ENCODE data around the gene TSC2.

Gene TSC2

DNA sequence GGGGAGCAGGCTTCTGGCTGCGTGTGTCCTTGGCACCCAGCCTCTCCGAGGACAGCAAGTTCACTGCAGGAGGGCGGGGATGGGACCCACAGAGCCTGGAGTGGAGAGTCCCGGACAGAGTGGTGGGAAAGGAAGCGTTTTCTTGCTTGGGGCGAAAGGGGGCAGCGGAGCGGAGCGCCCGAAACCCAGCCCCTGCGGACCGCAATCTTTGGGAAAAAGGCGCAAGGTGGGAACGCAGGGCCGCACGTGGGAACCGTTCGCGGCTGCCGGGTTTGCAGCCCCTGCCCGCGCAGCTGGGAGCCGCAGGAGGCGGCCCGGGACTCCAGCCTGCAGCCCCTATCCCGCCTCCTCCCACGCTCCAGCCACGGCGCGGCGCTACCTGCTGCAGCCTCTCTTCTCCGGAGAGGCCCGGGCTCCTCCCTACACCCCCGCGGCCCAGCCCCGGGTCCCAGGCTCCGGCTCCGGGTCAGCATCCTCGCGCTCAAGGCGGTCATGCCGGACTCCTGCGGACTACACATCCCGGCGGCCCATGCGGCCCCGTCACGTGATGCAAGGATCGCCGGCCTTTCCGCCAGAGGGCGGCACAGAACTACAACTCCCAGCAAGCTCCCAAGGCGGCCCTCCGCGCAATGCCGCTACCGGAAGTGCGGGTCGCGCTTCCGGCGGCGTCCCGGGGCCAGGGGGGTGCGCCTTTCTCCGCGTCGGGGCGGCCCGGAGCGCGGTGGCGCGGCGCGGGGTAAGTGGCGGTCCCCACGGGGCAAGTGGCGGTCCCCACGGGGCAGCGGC is at the start of gene TSC2, which contains the start of gene NTHL1:
TSC2 (plus strand) TSS at position 656 of the 786 bp plus-strand sequence. CDS start 631 bp downstream, outside the sequence.
NTHL1 (minus strand) TSS at position 505 of the 786 bp plus-strand sequence; CDS start at position 494, 11 bp downstream.
- DNase-seq: peak; percentile 97

DNA sequence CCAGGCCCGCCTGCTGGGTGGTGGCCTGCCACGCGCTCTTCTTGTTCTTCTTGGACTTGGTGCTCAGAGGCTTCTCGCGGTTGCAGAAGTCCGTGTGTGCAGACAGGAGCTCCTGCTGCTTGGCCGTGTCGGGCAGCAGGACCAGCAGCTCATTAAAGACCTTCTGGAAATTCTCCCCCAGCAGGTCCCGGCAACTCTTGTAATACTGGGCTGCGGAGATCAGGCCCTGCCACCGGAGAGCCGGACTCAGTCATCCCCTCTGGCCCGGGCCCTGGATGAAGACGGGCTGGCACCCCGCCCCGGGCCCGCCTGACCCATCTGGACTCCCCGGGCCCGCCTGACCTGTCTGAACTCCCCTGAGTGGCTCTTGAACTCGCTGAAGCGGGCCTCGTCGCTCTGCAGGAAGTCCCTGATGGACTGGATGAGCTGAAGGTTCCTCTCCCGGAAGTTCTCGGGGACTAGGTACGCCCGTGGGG is 49.4 kb upstream of the TSC2 start:
- no peak for DNase-seq

DNA sequence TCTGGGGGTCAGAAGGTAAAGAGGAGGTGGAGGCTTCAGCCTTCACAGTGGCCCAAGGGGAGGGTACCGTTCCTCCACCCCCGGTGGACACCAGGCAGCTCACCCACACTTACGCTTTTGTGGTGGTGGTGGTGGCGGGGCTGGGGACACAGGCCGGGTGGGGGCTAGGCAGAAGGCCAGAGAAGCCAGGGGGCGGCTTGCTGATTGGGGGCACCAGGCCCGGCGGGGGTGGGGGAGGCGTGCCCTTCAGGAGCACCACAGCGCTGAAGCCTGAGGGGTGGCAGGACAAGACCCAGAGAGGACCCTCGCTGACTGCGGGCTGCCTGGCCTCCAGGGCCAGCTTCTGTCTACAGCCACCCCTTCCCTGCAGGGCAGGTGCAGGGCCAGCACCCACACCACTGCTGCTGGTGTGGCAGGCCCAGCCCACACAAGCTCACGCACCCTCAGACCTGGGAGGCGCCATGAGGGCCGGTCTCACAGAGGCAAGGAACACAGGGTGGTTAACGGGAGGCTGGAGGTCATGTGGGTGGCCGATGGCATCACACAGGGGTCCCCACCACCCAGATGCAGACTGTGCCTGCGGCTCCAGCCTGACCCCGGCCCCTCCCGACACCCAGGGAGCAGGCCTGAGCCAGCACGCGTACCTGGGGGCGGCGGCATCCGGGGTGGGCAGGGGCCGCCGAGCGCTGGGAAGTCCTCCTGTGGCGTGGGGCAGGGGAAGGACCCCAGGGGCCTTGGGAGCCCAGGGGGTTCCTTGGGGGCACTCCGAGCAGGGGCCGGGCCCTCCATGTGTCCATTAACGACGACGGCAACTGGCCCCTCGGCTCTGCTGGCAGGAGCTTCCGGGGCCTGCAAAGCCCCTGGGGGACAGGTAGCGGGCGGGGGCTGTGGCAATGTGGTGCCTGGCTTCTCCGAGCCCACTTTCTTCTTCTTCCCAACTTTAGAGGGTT is 48.7 kb upstream of the TSC2 start:
- DNase-seq: no peak

DNA sequence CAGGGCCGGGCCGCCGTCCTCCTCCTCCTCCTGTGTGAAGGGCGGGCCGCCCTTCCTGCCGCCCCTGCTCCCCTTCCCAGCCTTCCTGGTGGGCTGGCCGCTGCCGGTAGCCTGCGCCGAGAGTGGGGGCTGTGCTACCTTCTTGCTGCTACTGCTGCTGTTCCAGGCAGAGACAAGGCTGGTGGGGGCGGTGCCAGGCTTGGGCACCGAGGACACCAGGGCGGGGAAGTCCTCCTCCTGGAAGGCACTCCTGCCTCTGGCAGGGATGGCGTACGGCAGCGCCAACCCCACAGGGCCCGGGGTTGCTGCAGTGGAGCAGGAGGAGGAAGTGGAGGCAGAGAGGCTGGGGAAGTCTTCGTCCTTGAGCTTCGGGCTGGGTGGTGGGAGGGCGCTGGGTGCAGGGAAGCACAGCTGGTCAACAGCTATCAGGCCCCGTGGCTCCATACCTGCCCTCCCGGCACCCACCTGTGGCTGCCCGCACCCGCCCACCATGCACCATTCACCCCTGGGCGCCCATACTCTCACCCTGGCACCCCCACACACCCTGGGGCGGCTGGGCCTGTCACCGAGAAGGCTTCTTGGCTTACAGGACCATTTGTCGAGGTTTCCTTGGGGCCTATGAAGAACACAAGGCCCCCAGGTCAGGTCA is 47.8 kb upstream of the TSC2 start:
- DNase-seq: no peak

DNA sequence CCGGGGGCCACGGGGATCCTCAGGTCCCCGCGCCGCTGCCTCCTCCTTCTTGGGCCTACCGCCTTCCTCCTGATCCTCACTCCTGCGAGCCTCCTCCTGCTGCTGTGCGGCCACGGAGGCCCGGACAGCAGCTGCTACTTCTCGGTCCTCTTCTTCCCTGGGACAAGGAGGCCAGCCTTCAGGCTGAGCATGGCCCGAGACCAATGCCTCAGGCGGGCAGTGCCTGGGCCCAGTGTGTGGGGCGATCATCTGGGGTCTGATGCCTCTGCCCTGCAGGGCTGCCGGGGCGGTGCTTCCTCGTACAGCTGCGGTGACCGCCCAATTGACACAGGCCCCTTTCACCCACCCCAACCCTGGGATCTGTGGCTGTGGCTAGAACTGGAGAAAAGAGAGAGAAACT is 46.8 kb upstream of the TSC2 start:
- no peak for DNase-seq

DNA sequence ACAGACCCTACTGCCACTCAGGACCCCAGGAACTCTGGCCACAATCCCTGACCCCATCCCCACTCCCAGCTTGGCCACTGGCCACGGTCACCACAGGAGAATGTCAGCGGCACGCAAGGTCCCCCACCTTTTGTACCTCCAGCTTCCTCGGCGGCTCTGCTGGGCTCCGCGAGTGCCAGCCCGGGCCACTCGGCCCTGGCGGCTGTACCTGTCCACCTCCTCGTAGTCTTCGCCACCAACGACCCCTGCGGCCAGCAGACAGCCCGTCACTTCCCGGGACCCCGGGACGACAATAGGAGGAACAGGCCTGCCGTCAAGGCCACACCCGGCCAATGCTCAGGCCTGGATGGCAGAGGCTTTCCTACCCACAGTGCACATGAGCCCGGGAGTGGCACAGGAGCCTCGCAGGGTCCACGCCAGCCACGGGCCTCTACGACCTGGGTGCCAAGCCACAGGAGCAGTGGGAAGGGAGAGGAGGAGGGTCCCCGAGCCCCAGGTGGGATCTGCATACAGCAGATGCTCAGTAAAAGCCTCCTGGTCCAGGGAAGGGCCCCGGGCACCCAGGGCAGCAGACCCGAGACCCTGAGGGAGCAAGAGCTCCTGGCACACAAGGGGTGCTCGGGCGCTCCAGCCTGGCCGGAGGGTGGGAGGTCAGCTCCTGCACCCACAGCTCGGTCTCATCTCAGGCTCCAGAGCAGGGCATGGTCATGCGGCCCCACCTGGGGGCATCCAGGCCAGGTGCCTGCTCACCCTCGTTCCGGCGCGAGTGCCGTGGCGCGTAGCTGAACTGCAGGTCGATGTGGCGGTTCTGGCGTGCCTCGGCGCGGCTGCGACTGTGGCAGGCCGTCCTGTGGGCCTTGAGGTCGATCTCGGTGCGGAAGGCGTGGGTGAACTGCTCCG is 46.1 kb upstream of the TSC2 start:
- no peak for DNase-seq

DNA sequence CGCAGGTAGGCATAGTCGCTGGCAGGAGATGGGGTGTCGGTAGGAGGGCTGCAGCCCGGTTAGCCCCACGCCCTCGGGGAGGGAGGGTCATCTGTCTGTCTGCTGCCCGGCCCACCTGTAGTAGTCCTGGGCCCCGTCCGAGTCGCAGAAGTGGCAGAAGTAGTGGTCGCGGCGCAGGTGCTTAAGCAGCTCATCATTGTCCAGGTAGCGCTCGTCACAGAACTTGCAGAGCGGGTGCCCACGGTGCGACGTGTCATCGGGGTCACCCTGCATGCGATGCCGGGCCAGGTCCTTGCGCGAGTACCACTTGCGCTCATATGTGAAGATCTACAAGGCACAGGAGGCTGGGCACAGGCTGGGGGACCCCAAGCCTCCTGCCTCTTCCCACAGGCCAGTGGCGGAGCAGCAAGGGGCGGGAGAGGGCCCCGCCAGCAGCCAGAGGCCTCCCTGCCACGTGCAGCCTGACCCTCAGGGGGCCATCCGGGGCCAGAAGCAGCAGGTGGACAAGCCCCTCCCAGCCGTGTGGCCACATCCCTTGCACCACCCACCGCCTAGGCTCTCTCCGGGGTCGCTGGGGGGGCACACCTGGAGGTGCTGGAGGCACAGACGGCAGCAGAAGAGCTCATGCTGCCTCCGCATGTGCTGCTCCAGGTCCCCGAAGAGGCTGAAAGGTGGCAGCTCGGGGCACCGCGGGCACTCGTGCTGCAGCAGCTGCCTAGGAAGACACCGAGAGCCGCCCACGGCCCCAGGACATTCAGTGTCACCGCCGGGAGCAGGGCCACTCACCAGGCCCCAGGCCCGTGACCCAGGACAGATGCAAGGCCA is 45.2 kb upstream of the TSC2 start:
- no peak for DNase-seq

DNA sequence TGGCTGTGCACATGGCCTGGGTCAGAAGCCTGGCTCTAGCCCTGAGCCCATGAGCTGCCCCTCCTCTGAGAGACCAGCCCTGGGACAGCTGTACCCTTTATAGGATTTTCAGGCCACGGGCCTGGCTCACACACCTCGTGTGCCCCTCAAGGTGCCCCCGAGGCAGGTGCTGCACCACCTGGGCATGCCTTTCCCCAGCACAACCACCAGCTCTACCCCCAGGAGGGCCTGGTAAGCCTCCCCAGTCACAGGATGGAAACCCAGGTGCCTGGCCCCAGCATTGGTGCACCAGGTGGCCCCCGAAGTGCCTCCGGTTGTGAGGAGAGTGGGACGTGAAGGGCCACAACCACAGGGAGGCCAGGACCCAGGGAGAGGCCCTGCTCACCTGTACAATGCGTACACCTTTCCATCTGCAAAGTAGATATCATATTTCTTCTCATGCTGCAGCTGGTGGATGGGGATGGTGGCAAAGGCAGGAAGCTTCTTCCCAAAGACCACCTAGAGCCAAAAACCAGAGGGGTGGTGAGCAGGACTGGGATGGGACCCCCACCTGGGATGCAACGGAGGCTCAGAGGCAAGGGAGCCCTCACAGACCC is 44.5 kb upstream of the TSC2 start:
- DNase-seq: no peak

DNA sequence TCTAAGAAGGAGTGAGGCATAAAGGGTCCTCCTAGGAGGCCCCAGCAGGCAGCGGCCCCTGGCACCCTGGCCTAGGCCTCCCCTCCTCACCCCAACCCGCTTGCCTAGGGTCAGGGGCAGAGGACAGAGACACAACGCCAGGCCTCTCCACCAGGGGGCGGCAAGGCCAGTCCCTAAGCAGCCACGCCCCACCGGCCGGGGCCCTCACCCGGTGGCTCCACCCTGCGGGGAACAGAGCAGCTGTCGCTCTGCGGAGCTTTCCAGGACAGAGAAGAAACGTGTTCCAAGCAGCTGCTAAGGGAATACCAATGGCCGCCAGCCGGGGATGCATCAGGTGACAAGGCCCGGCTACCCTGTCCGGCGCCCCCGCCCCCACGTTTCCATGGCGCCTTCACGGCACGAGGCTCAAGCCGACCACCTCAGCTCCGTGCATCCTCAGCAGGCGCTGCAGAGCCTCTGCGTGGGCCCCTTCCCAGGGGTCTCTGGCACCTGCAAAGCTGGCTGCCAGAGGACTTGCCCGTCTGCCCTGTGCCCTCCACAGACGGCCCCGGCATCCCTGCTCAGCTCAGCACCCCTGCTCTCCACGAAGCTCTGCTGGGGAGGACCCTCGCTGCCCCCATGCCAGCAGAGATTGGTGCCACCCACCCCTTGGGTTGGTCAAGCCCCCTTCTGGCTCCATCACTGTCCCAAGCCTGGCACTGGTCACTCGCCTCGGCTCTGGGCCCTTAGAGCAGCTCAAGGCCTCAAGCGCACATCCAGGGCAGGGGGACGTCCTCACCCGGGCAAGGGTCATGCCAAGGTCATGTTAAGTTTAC is 43.8 kb upstream of the TSC2 start:
- DNase-seq: peak; percentile 95

DNA sequence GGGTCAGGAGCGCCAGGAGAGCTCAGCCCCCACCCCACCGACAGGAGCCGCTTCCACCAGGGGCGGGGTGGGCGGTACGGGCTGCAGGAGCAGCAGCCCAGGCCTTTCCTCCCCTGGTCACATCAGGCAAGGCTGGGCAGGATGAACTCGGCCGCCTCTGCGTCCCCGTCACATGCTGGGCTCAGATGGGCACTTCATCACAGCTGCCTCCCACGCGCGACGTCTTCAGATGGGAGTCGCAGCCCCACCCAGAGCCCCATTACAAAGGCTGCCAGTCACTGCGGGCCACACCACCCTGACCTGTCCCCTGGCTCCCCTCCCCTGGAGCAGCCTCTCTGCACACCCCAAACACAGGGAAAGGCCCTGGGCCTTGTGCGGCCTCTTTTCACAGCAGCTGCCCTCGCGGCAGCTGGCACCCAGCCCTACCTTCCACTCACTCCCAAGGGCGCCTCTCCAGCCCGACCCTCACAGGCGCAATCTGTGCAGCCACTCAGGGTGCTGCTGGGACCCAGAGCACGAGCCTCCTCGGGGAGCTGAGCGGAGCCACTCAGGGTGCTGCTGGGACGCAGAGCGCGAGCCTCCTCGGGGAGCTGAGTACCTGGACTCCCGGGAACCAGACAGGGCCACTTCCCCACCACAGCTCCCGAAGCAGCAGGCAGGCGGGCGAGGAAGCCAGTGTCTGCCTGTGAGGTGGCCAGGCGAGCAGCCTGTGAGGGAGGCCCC is 42.8 kb upstream of the TSC2 start:
- DNase-seq: no peak

DNA sequence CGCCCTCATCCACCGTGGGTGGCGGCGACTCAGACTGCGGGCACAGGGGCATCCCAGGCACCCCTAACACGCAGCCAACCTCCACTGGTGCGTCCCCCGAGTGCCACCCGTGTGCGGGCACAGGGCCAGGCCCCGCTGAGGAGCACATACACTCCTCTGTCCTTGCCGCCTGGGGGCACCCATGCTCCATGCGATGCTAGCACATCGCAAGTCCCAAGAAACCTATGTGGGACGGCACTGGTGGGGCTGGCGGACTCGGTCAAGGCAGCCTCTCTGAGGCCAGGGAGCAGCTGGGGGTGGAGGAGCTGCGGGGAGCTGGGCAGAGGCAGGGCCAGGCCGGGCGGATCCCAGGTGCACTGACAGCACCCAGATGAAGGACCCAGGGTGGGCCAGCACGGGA is 42.1 kb upstream of the TSC2 start:
- no peak for DNase-seq

DNA sequence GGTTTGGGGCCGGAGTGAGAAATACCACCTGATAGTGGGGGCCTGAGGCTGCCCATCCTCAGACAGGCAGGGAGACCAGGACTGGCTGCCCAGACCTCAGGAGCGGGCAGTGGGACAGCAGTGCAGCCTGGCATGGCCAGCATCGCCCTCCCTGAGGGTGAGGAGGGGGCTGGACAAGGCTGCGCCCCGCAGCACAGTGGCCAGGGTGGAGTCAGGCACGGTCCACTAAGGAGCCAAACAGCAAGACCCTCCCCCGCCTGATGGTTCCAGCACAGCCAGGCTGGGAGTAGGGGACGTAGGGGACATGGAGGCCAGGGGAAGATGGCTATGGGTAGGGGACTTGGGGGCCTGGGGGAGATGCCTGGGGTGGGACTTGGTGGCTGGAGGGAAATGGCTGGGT is 41.5 kb upstream of the TSC2 start:
- DNase-seq: no peak

DNA sequence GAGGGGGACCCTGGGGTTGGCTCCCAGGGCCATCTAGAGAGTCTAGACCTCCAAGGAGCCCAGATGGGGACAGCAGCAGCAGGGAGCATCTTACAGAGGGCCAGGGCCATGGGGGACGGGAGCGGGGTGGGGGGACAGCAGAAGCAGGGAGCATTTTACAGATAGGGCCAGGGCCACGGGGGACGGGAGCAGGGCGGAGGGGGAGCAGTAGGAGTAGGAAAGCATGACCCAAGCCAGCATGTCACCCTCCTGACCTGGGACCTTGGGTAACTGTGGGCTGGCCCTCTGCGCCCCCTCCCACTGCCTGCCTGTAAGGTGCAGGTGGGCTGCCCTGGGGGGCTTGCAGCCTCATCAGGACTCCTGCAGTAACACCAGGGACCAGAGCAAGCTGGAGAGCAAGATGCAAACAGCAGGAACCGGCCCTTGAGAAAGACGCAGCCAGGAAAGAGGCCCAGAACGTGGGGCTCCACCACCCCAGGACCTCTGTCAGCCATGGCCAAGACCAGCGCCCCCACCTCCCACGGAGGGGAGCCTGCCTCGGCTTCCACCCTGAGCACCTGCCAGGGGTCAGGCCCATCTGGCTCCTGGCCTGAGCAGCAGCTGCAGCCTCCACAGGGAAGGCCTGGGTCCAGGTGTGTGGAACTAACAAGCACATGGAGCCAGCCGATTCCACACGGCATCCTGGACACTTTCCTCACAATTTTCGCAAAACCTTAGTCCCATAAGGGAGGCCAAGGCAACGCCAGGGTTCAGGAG is 40.5 kb upstream of the TSC2 start:
- no peak for DNase-seq

DNA sequence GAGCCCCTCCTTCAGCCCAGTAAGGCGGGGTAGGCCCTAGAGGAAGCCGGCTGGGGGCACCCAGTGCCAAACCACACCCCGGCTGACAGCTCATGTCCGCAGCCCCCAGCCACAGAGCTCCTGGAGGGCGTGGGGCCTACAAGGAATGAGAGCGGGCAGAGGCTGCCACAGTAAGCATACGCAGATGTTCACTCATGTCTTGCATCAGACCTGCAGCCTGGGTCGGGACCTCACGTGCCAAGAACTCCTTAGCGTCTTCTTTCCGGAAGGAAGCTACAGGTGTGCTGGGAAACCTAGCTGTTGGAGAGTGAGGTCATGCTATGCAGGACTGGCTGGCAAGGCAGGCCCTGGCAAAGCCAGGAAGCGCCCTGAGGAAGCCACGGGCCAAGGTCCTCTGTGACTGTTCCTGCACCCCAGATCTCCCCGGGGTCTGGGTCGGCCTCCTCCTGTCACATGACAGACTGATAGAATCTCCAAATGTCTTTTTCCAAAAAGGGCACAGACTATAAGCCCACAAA is 39.7 kb upstream of the TSC2 start:
- DNase-seq: no peak

DNA sequence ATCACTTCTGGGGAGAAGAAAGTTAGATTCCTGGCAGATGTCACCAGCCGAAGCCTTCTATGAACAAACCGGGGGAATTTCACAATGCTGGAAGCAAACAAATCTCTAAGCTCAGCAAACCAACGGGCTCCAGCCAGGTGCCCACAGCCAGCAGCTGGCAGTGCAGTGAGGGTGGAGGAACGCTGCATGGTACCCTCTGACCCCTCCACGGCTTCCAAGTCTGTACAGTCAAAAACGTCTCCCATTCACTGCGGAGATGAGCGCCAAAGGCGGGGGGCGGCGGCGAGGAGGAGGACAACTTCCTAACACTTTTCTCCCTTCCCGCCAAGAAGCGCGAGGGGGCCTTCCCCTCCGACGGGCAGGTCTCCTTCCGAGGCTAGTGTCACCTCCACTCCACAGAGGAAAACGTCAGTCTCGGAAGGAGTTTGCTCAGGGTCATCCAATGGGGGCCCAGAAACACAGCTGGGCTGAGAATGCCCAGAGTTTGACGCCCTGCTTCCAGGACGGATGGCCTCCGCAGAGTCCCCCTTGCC is 39.1 kb upstream of the TSC2 start:
- DNase-seq: peak; percentile 68

DNA sequence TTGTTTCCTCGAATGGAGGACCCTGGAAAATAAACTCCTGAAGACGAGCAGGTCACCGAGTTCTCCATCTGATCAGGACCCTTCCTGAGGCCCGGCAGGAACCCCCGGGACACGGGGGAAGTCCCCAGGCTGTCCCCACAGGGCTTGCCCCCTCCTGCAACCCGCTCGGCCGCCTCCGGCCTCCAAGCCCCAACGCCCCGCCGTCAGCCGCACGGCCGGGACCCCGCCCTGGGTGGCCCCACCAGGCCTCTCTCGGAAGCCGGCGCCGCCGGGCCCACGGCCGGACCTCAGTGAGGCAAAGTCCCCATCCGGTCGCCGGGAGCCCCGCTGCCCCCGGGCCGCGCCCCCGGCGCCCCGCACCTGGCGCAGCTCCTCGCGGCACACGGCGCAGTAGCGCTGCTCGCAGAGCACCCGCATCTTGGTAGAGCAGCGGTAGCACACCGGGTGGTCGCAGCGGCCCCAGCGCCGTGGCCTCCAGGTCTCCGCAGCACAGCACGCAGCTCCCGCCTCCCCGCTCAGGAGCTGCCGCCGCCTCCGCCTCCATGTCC is 38.5 kb upstream of the TSC2 start:
- no peak for DNase-seq

DNA sequence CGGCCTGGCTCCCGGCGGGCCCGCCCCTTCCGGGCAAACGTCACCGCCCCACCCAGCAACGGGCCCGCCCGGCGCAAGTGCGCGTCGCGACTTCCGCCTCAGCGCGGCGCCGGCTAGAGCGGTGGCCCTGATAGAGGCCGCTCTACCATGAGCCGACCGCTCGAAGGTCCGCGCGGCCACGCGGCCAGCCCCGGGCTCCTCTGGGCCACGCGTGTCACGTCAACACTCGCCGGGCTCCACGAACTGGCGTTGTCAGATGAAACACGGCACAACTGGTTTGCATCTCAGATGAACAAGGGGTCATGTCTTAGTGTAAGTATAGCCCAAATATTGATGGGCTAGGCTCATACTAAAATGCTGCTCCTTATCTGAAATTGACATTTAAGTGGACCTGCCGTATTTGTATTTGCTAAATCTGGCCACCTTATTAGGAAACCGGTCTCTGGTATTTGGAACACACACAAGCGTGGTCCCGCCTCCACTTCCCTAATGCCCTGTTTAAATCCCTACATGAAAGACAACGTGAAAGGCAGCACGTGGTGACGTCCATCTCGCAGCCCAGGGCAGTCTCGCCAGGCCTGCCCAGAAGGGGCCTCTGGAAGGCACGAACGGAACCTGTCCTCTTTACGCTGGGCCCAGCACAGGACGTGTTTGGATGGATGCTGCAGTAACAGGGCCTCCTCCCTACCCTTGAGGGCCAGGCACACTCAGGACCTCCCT is 37.8 kb upstream of the TSC2 start, which contains the start of gene ZNF598:
ZNF598 (minus strand) TSS at position 31 of the 720 bp plus-strand sequence.
- peak; percentile 85 for DNase-seq
